B cell (primary cell): ENCODE data around the gene TMEM107. TPM values are rescaled to one million over a fixed set of nuclear protein-coding genes. Genes with fewer than 3 reads are reported as not detected.

Source experiments
- ATAC-seq: fragments of 200-7000 bp; cut with Tn5 transposase; one replicate; pipeline ENCODE4 v1.10.0; 2021; ENCODE audit warnings: low read depth, mild to moderate bottlenecking, moderate number of reproducible peaks, moderate library complexity
- CTCF ChIA-PET: fragments of 350-600 bp; sonication (Branson Sonifier 250); formaldehyde crosslinking; loops from one replicate; lab custom pipeline; 2021; ENCODE audit warnings: antibody characterized with exemption, inconsistent platforms; lab: Charles Lee
- POLR2A ChIA-PET: fragments of 350-600 bp; sonication (Branson Sonifier 250); formaldehyde crosslinking; loops from one replicate; lab custom pipeline; 2021; ENCODE audit warnings: antibody characterized with exemption; lab: Charles Lee
- DNase-seq: peaks from one replicate; pipeline ENCODE4 v3.0.0; 2013
- H2AFZ ChIP-seq: 2 replicates; pipeline ENCODE4 v1.6.1; 2012; ENCODE audit warnings: mild to moderate bottlenecking, low read depth, low read length; ENCODE audit not compliant: insufficient read depth, poor library complexity, severe bottlenecking
- H3K27ac ChIP-seq, 2 donors: 1 replicate in 1 of 2; 2 replicates in 1 of 2; pipeline ENCODE4 v1.5.1; 2012 to 2013; ENCODE audit warnings: low read length in 2 of 2, mild to moderate bottlenecking in 2 of 2, moderate library complexity in 1 of 2
- H3K27me3 ChIP-seq, 4 experiments: fragments of 200-600 bp in 1 of 4; sonication (generic) in 1 of 4; replicated peaks in 1 of 4; 1 replicate in 2 of 4; 2 replicates in 2 of 4; pipeline versions ENCODE4 v1.6.1 to v1.7.0; 2013 to 2016; ENCODE audit warnings: low read length in 3 of 4, mild to moderate bottlenecking in 2 of 4, mixed read lengths in 1 of 4, moderate library complexity in 1 of 4; ENCODE audit not compliant: insufficient read depth in 4 of 4, control insufficient read depth in 3 of 4; ENCODE audit errors: control extremely low read depth in 1 of 4
- H3K36me3 ChIP-seq, 2 experiments: replicated peaks in 1 of 2; 1 replicate in 1 of 2; 2 replicates in 1 of 2; pipeline versions ENCODE4 v1.6.1 to v1.7.1; 2013; ENCODE audit warnings: low read length in 1 of 2; ENCODE audit not compliant: insufficient read depth in 2 of 2, control insufficient read depth in 1 of 2; ENCODE audit errors: control extremely low read depth in 1 of 2, extremely low read depth in 1 of 2
- H3K4me1 ChIP-seq, 2 donors: fragments of 200-600 bp in 1 of 2; sonication (generic) in 1 of 2; 1 replicate in 1 of 2; 2 replicates in 1 of 2; pipeline versions ENCODE4 v1.5.1 to v1.6.1; 2013 to 2017; ENCODE audit warnings: low read length in 2 of 2; ENCODE audit not compliant: control insufficient read depth in 2 of 2, insufficient read depth in 2 of 2
- H3K4me2 ChIP-seq: replicated peaks from 2 replicates; pipeline ENCODE3; 2012; ENCODE audit warnings: mild to moderate bottlenecking, low read depth, low read length; ENCODE audit not compliant: poor library complexity, severe bottlenecking
- H3K4me3 ChIP-seq, 5 experiments: fragments of 200-600 bp in 1 of 5; sonication (generic) in 1 of 5; 1 replicate in 3 of 5; 2 replicates in 2 of 5; pipeline versions ENCODE4 v1.5.1 to v1.7.0; 2011 to 2016; ENCODE audit warnings: low read length in 4 of 5, mild to moderate bottlenecking in 4 of 5, low read depth in 2 of 5, control low read depth in 1 of 5, moderate library complexity in 1 of 5; ENCODE audit not compliant: insufficient read depth in 1 of 5; ENCODE audit errors: control extremely low read depth in 1 of 5, extremely low read depth in 1 of 5
- H3K79me2 ChIP-seq: fragments of 200-600 bp; sonication (generic); one replicate; pipeline ENCODE4 v1.6.0; 2016; ENCODE audit warnings: low read length; ENCODE audit not compliant: control insufficient read depth, insufficient read depth
- H3K9ac ChIP-seq: fragments of 200-600 bp; sonication (generic); 2 replicates; pipeline ENCODE4 v1.6.1; 2017; ENCODE audit warnings: mild to moderate bottlenecking, low read length, moderate library complexity
- H3K9me3 ChIP-seq, 3 donors: one replicate each; pipeline versions ENCODE4 v1.6.1 to v1.7.1; 2013; ENCODE audit warnings: low read length in 2 of 3; ENCODE audit not compliant: control insufficient read depth in 2 of 3, insufficient read depth in 1 of 3; ENCODE audit errors: control extremely low read depth in 1 of 3
- H4K20me1 ChIP-seq: 2 replicates; pipeline ENCODE4 v1.6.0; 2012; ENCODE audit warnings: mild to moderate bottlenecking, low read length; ENCODE audit not compliant: insufficient read depth, control insufficient read depth, poor library complexity, severe bottlenecking
- H3K27ac Mint-ChIP-seq: one replicate; pipeline ENCODE4 v1.8.0; 2021; ENCODE audit warnings: mixed read lengths
- H3K27me3 Mint-ChIP-seq: one replicate; pipeline ENCODE4 v1.8.0; 2021; ENCODE audit warnings: mixed read lengths
- H3K4me1 Mint-ChIP-seq: one replicate; pipeline ENCODE4 v1.8.0; 2021; ENCODE audit warnings: mixed read lengths
- H3K4me3 Mint-ChIP-seq: one replicate; pipeline ENCODE4 v1.8.0; 2021; ENCODE audit warnings: mixed read lengths
- H3K9me3 Mint-ChIP-seq: one replicate; pipeline ENCODE4 v1.8.0; 2022; ENCODE audit warnings: mixed read lengths; ENCODE audit not compliant: insufficient read depth
- CTCF ChIP-seq: fragments of 200-600 bp; IDR thresholded peaks from one replicate; pipeline ENCODE4 v1.8.0; 2022; ENCODE audit warnings: antibody characterized with exemption, mild to moderate bottlenecking
- EZH2 ChIP-seq: IDR thresholded peaks from 2 replicates; pipeline ENCODE4 v1.6.1; 2012; ENCODE audit warnings: borderline replicate concordance, low read depth, mild to moderate bottlenecking, moderate library complexity, low read length; ENCODE audit not compliant: insufficient read depth, poor library complexity, severe bottlenecking
- WGBS: methylation state at CpG from one replicate; pipeline ENCODE4 v1.1.5; 2013; ENCODE audit warnings: missing lambda C conversion rate; ENCODE audit not compliant: insufficient coverage; 5-methylcytosine and 5-hydroxymethylcytosine counted together
- intact Hi-C: fragments of 100-400 bp; cut with micrococcal nuclease; formaldehyde crosslinking; loops from one replicate; pipeline ENCODE4 v1.10.0; 2022
- polyA plus RNA-seq: library from polyadenylated mRNA; depleted of rRNA; stranded (reverse); fragments of >200 nt; gene quantifications from 2 replicates; pipeline ENCODE4 v1.2.3, GENCODE V29; 2012
- total RNA-seq, 2 donors: library from RNA; stranded (reverse); fragments of 120-200 nt in 1 of 2; gene quantifications; 1 replicate in 1 of 2; 2 replicates in 1 of 2; pipeline versions ENCODE4 v1.2.3 to v1.2.4, GENCODE V29; 2013 to 2022

The TMEM107 gene
- total and polyA plus RNA-seq, 2 donors (not counting 1 experiment from before 2014, with no cell fraction given), result 13.3 to 30.3 TPM

DNA sequence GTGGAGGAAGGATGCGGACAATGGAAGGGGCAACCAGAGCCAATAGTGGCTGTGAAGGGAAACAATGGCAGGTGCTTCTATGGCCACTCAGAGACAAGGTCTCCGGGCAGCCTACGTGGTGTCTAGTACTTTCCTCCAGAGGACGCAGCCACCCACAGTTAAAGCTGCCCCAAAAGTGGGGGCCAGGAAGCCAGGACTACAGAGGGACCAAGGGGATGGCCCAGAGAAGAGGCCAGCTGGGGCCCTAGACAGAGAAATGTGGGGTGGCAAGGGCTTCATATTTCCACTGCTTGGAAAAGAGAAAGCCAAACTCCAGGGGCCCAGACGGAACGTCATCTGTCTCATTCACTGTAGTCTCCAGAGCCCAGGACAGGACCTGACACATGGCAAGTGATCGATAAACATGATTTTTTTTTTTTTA is 23.1 kb downstream of the TMEM107 start:
- POLR2A ChIA-PET, result interaction anchor here (0.6 to 5.6 kb wide), 5 partner anchors 13 to 46 kb away, joined by 4 to 36 read pairs (median 5); partner anchors contain the start of genes ALOXE3 and BORCS6
- TF ChIP-seq EZH2, result no peak
- TF ChIP-seq CTCF, result no peak
- 95% methylated on average over 7 of the region's 7 CpGs for WGBS
- no peaks in the 10 kb centered on the region for H3K27me3 Mint-ChIP-seq
- H3K4me1 Mint-ChIP-seq, result peaks cover 42% of the 10 kb centered on the region
- Histone ChIP-seq H3K79me2 (peaks cover 54% of the 10 kb centered on the region), H3K4me2 (no peak overlapping the region), H4K20me1 (peaks cover 54% of the 10 kb centered on the region), H2AFZ (no peak overlapping the region), H3K27ac (no peak overlapping the region), H3K27me3 (no peaks in the 10 kb centered on the region), H3K36me3 (peaks cover 0 to 23% of the 10 kb centered on the region in 2 experiments), H3K9me3 (peaks cover 0 to 6% (median 0%) of the 10 kb centered on the region in 3 donors), H3K4me1 (peaks cover 55 to 73% of the 10 kb centered on the region in 2 donors), H3K9ac (no peak overlapping the region), H3K4me3 (no peak overlapping the region)
- no peak for DNase-seq
- H3K9me3 Mint-ChIP-seq, result no peaks in the 10 kb centered on the region
- intact Hi-C loops, result no loop called here
- H3K4me3 Mint-ChIP-seq, result peak overlapping the region; percentile 94
- no peak for ATAC-seq
- H3K27ac Mint-ChIP-seq, result peak overlapping the region; percentile 79
- CTCF ChIA-PET, result interaction anchor here (0.8 to 1.8 kb wide), 4 partner anchors 14 to 58 kb away, joined by 3 to 5 read pairs (median 4); no protein-coding TSS in a partner anchor

- POLR2A ChIA-PET, result interaction anchor here (0.5 to 5.6 kb wide), 4 partner anchors 13 to 221 kb away, joined by 3 to 36 read pairs (median 4); partner anchors contain the start of genes AURKB, CNTROB and TRAPPC1
- Histone ChIP-seq H3K36me3 (peaks cover 0 to 31% of the 10 kb centered on the region in 2 experiments), H4K20me1 (peaks cover 54% of the 10 kb centered on the region), H3K27ac (peak within 1 kb of the TSS; percentile 63 to 80), H3K27me3 (no peaks in the 10 kb centered on the region), H3K9ac (peak within 1 kb of the TSS; percentile 76), H2AFZ (no peak within 1 kb of the TSS), H3K79me2 (peaks cover 59% of the 10 kb centered on the region), H3K4me3 (peak within 1 kb of the TSS; percentile 9 to 76 (median 69)), H3K4me2 (peak within 1 kb of the TSS; percentile 98), H3K9me3 (peaks cover 0 to 6% (median 0%) of the 10 kb centered on the region in 3 donors), H3K4me1 (peaks cover 54 to 70% of the 10 kb centered on the region in 2 donors)
- peak within 1 kb of the TSS; percentile 87 for H3K27ac Mint-ChIP-seq
- peak; percentile 83 for DNase-seq
- intact Hi-C loops, result no loop called here
- no peaks in the 10 kb centered on the region for H3K27me3 Mint-ChIP-seq
- H3K9me3 Mint-ChIP-seq, result no peaks in the 10 kb centered on the region
- 11% methylated on average over 42 of the region's 42 CpGs for WGBS
- CTCF ChIA-PET, result interaction anchor here (1.2 to 2.5 kb wide), 3 partner anchors 13 to 42 kb away, joined by 4 to 10 read pairs (median 5); partner anchors contain the start of gene ALOXE3
- peak; percentile 13 for ATAC-seq
- TF ChIP-seq CTCF (no peak), EZH2 (no peak)
- H3K4me1 Mint-ChIP-seq, result peaks cover 42% of the 10 kb centered on the region
- peak within 1 kb of the TSS; percentile 94 for H3K4me3 Mint-ChIP-seq
Observed at GRCh38 chr17:8152112-8152775, 23.9 kb downstream of the TMEM107 start, which contains the start of gene PER1. PER1 (minus strand) TSS chr17:8152404; CDS start chr17:8150706, 1,698 bp downstream.
